ENCODE results near the gene ST6GALNAC6.
"Not testable (repeated sequence)": the region's sequence is repeated elsewhere in the genome, so short reads cannot be mapped to it uniquely, and the experiment has no call there.

The ST6GALNAC6 gene

DNA sequence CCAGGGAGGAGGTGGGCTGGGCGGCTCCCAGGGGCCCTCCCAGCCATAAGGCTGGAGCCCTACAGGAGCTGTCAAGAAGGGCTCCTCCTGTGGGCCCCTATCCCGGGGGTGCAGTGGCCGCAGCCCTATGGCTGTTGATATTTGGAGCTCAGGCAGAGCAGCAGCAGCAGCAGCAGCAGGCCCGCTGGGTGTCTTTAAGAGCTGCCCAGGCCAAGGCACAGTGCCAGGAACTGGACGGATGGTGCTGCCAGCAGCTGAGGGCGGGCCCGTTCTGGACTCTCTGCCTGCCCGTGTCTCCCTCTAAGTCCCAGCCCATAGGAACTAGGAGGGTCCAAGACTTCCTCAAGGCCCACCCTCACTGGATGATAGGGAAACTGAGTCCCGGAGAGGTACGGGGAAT lies 25.5 kb downstream of the ST6GALNAC6 start:
- no peak for DNase-seq (ENCODE audit: low read depth, low spot score)

DNA sequence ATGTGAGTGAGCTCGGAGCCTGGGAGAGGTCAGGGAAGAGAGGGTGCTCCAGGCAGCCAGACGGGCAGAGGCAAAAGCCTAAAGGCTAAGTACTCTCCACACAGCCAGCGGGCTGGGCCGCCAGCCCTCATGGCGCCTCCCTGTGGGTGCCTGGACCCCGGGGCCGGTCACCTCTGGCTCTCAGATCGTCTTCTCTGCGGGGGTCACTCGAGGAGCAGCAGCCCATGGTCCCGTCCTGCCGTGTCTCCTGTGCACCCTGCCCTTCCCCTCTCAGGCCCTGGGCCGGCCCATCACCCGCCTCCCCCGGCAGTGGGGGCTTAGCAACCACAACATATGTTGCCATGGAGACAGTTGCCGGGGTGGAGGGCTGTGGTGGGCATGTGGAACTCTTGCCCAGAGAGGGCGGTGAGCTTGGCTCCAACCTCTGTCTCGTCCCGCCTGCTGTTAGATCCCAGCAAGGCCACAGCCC lies 26.1 kb downstream of the ST6GALNAC6 start:
- DNase-seq (ENCODE audit: low read depth, low spot score) = no peak

DNA sequence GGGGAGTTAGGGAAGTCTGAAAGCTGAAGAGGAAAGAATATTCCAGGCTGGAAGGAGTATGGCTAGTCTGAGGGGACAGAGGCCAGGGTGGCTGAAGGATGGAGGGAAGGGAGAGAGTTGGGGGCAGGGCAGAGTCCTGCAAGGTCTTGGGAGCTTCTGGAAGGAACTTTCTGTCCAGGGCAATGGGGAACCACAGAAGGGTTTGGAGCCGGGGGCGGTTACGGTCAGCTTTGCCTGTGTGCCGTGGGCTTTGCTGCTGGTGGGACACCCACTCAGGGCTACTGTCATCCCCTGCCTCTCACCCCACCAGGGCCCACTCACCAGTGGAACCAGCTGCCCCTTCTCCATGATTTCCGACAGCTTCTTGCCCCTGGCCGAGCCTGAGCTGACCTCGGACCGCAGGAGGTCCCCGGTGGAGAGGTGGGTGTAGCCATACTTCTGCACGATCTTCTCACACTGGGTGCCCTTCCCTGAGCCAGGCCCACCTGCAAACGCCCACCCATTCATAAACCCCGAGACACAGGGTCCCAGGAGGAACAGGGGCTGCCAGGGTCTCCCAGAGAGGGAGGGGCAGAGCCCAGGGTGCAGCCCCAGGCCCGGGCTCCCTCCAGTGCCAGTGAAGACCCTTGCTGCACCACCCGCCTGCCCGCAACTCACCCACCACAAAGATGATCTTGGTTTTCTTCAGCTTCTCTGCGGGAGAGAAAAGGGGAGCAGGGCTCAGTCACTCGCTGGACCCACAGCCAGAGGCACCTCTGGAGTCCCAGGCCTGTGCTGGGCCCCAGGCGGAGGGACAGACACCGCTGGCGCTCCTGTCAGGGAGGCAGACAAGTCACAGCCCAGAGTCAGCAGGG lies 26.8 kb downstream of the ST6GALNAC6 start:
- DNase-seq (ENCODE audit: low read depth, low spot score) = no peak

DNA sequence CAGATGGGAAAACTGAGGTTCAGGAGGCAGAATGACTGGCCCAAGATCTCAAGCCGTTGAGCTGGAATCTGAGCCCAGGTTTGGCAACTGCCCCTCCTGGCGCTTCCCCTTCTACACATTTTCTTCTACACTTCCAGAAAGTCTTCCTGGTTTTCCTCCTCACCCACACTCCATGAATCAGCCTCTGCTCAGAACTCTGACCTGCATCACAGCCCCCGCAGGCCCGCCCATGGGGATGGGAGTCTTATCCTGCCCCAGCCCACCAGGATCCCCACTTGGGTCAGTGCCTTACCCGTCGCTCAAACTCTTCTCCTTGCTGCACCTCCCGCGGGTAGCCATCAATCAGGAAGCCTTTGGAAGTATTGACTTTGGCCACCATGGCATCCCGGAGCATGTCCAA lies 27.9 kb downstream of the ST6GALNAC6 start:
- no peak for DNase-seq (ENCODE audit: low read depth, low spot score)

DNA sequence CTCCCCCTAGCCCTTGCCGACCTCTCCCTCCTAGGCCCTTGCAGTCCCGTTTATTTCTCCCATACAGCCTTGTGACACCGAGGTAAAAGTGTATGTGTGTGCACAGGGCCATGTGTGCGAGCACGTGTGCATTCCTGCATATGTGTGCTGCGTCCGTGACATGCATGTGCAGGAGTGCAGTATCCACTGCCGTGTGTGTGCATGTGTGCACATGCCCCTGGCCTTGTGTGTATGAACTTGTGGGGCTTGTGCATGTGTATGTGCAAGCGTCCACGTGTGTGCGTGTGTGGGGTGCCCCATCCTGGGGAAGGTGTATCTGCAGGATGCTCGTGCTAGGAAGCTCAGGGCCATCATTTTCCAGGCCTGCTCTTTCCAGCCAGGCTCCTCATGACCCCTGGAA lies 28.5 kb downstream of the ST6GALNAC6 start:
- DNase-seq (ENCODE audit: low read depth, low spot score) = no peak

DNA sequence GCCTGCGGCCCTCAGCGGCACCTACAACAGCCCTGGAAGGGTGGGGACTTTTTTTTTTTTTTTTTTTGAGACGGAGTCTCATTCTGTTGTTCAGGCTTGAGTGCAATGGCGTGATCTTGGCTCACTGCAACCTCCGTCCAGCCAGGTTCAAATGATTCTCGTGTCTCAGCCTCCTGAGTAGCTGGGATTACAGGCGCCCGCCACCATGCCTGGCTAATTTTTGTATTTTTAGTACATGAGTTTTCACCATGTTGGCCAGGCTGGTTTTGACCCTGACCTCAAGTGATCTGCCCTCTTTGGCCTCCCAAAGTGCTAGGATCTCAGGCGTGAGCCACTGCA lies 29.3 kb downstream of the ST6GALNAC6 start:
- DNase-seq (ENCODE audit: low read depth, low spot score) = not testable (repeated sequence)

DNA sequence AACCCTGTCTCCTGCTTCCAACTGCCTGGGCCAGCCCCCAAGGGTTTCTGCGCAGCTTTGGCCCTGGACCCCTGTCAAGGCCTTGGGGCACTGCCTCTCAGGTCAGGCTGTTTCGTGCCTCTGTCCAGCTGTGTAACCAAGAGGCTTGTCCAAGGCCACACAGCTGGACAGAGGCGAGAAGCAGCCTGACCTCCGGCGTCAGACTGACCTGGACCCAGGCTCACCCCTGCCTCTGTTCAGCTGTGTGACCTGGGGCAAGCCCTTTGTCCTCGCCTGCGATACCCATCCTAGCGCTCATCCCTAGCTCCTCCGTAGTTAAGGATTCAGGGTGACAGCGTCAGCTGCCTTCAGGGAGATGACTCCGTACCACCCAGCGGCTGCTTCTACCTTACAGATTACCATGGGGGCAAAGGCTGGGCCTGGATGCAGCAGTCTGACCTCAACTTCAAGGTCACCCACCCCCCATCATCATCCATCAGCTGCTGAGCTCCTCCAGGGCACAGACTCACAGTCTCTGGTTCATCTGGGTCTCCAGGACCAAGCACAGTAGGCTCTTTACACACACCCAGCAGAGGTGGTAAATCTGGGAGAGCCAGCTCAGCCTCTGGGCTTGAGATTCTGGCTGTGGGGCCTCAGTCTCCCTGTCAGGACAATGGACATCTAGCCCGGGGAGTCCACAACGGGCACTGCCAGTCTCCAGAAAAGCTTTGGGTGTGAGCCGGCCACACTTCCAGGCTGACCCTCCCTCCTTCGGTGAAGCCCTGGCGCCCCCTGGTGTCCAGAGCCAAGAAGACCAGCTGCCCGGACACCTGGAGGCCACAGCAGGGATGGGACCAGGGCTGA lies 29.9 kb downstream of the ST6GALNAC6 start:
- DNase-seq (ENCODE audit: low read depth, low spot score) = no peak

DNA sequence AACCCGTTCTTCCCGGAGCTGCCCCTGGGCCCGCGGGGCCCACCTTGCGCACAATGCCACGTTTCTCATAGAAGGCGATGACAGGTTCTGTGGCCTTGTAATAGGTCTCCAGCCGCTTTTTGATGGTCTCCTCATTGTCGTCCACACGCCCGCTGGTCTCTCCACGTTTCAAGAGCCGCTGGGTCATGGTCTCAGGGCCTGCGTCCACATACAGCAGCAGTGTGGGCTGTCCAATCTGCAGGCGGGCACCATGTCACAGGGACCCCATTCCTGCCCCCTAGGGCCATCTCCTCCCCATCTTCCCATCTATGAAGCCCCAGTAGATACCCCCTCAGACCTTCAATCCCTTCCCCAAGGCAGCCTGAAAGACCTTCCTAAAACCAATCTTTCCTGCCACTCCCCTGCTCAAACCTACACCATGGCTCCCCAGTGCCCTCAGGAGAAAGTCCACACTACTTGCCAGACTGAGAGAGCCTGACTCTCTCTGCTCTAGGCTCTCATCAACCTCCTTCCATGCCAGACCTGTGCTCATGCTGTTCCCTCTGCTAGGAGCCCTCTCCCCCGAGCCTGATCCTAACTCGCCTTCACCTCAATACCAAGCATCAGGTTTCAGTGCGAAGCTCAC lies 31.0 kb downstream of the ST6GALNAC6 start:
- no peak for DNase-seq (ENCODE audit: low read depth, low spot score)

DNA sequence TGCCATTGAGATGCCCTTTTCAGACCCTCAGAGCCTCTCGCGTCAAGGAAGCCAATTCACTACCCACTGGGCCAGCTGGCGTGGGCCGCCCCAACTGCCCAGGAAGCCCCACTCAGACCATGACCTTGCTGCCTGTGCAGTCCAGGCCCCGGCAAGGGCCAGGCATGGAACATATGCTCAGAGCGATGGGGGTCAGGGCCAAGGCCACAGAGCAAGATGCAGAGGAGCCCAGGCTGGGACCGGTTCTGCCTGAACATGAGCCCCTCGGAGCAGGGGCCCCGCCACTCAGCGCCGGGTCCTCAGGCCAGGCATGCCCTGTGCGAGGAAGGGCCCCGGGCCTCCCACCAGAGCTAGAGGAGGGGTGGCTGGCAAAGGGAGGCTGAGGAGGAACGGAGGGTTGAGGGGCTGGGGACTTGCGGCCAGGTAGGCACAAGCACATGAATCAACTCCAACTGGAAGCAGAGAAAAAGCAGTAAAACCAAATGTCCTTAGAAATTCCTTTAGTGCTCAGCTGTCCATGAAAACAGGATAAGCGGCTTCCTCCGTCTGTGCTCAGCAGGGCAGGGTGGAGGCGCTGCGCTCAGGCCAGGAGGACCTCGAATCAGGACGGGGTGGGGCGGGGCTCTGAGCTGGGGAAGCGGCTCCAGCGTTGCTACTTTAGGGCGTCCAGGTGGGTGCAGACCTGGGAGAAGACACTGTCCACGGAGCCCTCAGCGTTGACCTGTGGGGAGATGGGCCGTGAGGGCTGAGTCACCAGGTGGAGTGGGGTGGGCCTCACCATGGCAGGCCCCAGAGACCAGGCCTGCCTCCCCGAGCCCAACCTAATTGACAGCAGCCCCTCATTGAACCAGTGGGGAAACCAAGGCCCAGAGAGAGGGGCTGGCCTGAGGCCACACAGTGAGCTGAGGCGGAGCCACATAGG lies 31.8 kb downstream of the ST6GALNAC6 start:
- DNase-seq (ENCODE audit: low read depth, low spot score) = no peak

DNA sequence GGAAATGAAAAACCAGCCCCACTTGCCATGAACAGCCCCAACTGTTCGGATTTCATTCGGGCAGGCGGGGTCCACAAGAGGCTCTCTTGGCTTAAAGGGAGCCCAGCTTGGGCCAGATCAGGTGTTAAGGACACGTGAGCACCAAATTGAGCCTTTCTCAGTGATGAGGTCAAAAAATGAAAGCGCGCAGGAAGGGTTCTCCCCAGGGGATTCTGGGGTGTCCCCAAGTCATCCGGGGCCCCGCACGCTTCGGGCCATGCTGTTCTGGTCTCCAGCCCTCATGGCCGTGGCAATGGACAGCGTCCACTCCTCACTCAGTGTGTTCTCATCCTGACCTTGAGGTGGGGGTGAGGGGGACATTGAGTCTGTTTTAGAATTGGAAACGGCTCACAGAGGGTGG lies 32.9 kb downstream of the ST6GALNAC6 start:
- DNase-seq (ENCODE audit: low read depth, low spot score) = no peak

DNA sequence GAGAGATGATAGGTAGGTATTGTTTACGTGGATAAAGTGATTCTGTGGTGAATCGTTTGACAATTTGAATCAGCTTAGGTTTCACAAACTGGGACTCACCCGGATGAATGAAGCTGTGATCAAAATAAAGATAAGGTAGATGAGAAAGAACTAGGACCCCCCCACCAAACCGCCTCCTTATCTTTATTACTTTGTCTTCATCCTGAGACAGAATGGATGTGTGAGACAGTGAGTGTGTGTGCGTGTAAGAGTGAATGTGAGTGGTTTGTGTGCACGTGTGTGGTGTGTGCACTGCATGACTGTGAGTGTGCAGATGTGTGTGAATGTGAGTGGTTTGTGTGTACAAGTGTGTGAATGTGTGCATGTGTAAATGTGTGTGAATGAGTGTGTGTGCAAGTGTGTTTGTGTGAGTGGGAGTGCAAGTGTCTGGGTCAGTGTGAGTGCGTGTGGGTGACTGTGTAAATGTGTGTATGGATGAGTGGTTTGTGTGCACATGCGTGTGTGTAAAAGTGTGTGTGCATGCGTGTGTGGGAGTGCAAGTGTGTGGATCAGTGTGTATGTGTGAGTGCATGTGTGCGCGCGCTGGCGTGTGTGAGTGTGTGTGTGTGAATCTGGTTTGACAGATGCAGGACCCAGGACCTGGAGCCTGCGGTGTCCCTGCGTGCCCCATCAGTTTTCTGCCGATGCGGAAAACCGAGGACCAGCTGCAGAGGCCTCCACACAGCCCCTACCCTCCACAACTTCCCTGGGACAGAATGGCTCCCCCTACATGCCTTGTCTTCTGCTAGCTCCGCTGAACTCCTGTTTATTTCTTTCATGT lies 33.5 kb downstream of the ST6GALNAC6 start:
- no peak for DNase-seq (ENCODE audit: low read depth, low spot score)

DNA sequence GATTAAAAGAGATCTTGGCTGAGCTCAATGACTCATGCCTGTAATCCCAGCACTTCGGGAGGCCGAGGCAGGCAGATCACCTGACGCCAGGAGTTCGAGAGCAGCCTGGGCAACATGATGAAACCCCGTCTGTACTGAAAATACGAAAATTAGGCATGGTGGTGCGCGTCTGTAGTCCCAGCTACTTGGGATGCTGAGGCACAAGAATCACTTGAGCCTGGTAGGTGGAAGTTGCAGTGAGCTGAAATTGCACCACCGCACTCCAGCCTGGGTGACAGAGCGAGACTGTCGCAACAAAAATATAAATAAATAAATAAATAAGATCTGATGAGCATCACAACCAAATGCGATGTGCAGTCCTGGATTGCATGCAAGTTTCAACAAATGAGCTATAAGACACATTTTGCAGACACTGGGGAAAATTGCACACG lies 36.2 kb downstream of the ST6GALNAC6 start:
- DNase-seq (ENCODE audit: low read depth, low spot score) = no peak

DNA sequence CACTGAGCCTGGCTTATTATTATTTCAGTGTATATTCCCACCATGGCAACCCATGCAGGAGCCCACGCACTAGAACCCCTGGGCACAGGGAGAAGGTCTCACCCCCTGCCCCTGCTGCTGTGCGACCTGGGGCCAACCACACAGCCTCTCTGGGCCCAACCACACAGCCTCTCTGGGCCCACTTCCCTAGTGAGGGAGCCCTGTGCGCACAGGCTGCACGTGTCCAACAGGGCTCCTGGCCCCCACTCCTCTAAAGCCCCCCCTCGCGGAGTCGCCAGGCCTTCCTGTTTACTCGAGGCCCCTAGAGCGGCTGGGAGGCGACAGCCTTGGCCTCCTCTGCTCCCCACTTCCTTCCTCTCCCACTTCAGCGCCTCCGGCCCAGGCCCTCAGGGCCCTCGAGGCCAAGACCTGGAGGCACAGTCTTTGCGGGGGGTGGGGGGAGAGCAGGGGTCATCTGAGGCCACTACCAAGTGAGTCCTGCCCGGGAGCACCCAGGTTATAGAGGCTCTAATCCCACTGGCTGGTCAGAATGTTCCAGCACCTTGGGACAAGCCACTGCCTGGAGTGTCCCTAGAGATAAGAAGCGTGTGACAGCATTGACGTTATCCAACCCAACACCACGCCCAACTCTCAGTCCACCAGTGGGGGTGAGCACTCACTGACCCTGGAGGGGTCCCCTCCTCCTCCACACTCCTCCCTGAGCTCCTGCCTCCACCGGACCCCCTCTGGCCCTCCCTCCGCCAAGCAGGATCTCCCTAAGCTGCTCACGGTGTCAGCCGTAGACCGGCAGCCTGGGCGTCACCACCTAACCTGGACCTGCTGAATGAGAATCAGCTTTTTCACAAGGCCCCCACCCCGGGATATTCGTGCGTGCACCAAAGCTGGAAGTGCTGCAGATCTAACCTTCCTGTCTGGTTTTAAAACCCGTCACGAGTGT lies 37.1 kb downstream of the ST6GALNAC6 start:
- DNase-seq (ENCODE audit: low read depth, low spot score) = no peak

DNA sequence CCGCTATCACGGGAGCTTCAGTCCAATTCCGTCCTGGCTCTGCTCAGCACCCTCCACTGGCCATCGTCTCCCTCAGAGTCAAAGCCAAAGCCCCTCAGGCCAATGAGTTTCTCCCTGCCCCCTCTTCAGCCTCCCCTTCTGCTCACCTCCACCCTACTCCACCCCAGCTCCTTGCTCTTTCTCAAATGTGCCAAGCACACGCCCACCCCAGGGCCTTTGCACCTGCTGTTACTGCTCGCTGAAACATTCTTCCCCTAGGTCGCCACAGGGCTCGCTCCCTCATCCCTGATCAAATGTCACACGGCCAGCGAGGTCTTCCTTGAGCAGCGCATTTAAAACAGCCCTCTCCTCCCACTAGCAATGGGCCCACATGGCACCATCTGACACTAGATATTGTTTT lies 38.6 kb downstream of the ST6GALNAC6 start:
- DNase-seq (ENCODE audit: low read depth, low spot score) = no peak

DNA sequence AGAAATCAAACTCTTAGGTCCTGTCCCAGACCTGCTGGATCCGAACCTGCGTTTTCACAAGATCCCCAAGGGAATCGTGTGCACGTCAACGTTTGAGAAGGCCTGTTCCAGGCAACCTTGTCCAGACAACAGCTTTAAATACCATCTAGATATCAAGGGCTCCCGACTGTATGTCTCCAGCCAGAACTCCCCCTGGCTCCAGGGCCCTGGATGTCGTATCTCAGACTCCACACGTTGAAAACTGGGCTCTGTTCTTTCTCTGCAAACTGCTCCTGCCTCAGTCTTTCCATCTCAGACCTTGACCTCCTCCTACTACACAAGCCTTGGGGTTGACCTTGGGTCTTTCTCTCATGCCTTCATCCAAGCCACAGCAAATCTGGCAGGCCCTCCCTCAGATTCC lies 39.1 kb downstream of the ST6GALNAC6 start:
- DNase-seq (ENCODE audit: low read depth, low spot score) = no peak

DNA sequence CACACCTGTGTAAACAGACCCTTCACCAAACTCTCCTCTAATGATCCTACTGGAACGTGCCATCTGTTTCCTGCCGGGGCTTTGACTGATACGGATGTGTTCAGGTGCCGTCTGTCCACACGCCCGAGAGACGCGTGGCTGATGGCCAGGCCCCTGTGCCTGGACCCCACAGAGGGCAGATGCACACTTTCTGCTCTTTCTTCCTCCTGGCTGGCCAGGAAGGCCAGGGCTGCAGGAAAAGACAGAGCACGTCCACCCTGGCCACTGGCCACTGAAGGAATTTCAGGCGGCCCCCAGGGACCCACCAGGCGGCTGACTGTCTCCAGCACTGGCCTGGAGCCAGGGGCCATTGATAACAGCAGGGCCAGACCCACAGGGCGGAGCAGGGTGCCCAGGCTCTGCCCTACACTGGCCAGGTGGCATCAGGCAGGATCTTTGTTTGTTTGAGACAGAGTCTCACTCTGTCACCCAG lies 41.3 kb downstream of the ST6GALNAC6 start:
- no peak for DNase-seq (ENCODE audit: low read depth, low spot score)

DNA sequence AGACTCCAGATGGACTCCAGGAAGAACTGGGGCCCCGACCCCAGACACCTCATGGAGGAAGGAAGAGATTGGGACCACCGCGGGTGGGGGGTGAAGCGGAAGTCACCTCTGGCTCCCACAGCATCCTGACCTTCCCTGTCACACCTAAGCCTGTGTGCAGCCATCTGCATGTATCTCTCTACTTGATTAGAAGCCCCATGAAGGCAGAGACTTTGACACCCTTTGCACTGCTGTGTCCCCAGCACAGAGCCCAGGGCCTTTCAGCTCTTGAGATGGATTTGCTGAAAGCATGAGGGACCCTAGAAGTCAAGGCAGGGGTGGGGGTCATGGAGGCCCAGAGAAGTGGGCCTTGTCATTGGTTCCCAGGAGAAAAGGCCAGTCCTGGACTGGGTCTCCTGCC lies 42.1 kb downstream of the ST6GALNAC6 start:
- no peak for DNase-seq (ENCODE audit: low read depth, low spot score)

DNA sequence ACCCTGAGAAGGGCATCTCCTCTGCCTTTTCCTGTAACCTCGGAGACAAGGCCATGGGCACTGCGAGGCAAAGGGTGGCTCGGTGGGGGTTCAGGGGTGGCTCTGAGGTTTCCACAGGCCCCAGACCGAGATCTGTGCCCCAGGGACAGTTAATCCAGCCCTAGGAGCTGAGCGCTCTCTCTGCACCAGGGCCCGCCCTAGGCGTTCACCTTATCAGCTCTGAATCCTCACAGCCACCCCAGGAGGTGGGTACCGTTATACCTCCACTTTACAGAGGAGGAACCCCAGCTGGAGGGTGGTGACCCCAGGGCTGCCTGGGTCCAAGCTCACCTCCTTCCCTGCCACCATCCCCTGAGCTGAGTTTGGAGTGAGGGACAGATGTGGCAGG lies 42.7 kb downstream of the ST6GALNAC6 start:
- no peak for DNase-seq (ENCODE audit: low read depth, low spot score)

DNA sequence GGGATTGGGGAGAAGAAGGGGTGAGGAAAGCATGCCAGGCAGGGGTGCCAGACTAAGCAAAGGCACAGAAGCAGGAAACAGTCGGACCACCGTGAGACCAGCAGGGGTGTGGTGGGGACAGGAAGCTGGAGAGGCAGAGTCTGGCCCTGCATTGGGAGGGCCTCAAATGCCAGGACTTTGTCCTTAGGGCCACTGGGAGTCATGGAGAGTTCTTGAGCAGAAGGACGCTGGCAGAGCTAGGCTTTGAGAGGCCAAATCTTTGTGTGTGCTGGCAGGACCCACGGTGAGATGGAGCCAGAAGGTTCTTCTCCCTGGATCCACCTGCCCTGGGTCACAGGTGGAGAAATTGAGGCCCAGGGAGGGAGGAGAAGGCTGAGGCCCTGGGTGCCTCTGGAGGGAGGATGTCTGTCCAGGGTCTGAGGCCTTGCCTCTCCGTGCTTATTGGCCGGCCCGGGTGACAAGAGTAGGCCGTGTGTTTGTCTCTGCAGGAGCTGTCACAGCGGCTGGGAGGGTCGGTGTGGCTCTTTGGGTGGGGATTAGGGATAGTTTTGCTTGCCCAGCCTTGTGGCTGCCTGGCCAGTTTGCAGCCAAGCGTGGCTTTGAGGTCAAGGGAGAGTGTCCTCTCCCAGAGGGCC lies 43.2 kb downstream of the ST6GALNAC6 start:
- no peak for DNase-seq (ENCODE audit: low read depth, low spot score)
